Measurements from ENCODE around the gene ZBTB47. TPM values are rescaled to one million over a fixed set of nuclear protein-coding genes. Genes with fewer than 3 reads are reported as not detected.

Gene ZBTB47
- total and polyA plus RNA-seq, 10 of the 15 experiments (the other 5 are each of a cell fraction or from before 2014, with no cell fraction given), result 0.04 to 3.4 (median 1.0) TPM; not detected in 1

DNA sequence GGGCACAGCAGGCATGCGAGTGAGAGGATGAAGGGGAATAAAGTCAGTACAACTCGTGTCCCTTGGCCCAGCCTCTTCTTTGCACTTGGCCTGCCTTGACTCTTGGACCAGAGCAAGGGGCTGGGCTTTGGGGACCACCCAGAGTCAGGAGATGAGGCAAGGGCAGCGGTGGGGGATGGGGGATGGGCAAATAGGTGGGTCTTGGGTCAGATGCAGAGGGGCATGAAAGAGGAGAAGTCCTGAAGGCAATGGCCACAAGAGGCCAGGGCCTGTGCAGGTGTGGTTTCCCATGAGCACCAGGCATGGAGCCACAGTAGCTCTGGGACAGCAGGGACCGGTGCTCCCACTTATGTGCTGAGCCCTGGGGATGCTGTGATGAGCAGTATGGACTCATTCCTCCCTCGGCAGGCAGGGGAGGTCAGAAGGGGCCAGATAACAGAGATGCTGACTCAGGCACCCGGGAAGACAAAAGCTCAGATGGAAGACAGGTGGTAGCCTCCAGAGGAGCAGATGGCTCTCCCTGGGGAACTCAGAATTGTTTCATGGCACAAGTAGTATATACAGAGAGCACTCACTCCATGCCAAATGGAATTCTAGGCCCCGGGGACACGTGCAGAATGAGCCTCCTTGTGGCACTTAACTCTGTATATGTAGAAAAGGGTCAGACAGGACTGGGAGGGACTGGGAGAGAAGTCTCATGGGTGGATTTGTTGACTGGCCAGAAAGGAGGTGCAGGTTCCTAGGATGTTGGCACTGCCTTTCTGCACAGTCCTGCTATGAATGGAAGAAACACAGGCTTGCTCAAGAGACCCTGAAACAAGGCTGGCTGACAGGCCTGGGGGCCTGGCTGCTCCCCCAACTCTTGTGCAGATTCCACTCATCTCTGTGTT is 14.3 kb downstream of the ZBTB47 start:
- RAD21 ChIA-PET (ENCODE audit: unreplicated experiment), result no interaction called here
- POLR2A ChIA-PET, result no interaction called here
- ATAC-seq (no peak), DNase-seq (ENCODE audit: low read depth, low spot score) (no peak), FAIRE-seq (no peak)
- CTCF ChIA-PET, result no interaction called here
- BruUV-seq (replicated peaks), result no TSS peak
- Histone ChIP-seq H3K9me3 (replicated peaks; ENCODE audit: control insufficient read depth, insufficient read depth, low read length) (no peaks in the 10 kb centered on the region; the same call in 2 of the 3 replicates), H3K9ac (ENCODE audit: control insufficient read depth, insufficient read depth, low read length) (no peak overlapping the region), H2AFZ (ENCODE audit: control insufficient read depth, low read depth, low read length) (no peak overlapping the region), H3K27me3 (replicated peaks in 1 of 2; ENCODE audit: control insufficient read depth in 2 of 2, insufficient read depth in 2 of 2, low read length in 1 of 2) (no peaks in the 10 kb centered on the region), H3K36me3 (ENCODE audit: control insufficient read depth in 2 of 2, insufficient read depth in 2 of 2, low read length in 1 of 2) (no peaks in the 10 kb centered on the region), H3K4me2 (ENCODE audit: control insufficient read depth, insufficient read depth) (no peak overlapping the region), H4K20me1 (ENCODE audit: control insufficient read depth, insufficient read depth) (no peaks in the 10 kb centered on the region), H3K4me3 (no peak overlapping the region), H3K79me2 (ENCODE audit: control insufficient read depth, insufficient read depth, low read length) (no peaks in the 10 kb centered on the region), H3K4me1 (ENCODE audit: control insufficient read depth, insufficient read depth, low read length) (peaks cover 7% of the 10 kb centered on the region), H3K27ac (ENCODE audit: control insufficient read depth, insufficient read depth) (no peak overlapping the region)
- intact Hi-C loops (cut with micrococcal nuclease; ENCODE audit: unreplicated experiment), result no loop called here
- 0 out of 2 replicates have a peak, but pooled peaks have one; percentile 12 for TF ChIP-seq POLR2A (IDR thresholded peaks at IDR 0.05; ENCODE audit: low read depth, low read length)
- TF ChIP-seq, protein P1, sequence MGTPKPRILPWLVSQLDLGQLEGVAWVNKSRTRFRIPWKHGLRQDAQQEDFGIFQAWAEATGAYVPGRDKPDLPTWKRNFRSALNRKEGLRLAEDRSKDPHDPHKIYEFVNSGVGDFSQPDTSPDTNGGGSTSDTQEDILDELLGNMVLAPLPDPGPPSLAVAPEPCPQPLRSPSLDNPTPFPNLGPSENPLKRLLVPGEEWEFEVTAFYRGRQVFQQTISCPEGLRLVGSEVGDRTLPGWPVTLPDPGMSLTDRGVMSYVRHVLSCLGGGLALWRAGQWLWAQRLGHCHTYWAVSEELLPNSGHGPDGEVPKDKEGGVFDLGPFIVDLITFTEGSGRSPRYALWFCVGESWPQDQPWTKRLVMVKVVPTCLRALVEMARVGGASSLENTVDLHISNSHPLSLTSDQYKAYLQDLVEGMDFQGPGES (IDR thresholded peaks at IDR 0.05), result no peak
- TF ChIP-seq MAX (IDR thresholded peaks at IDR 0.05; ENCODE audit: low read depth, low read length), result no peak
- SMC1A ChIA-PET (ENCODE audit: uncharacterized antibody, unreplicated experiment), result no interaction called here
- in situ Hi-C loops (cut with MboI), result no loop called here
- 23% methylated on average over 8 of the region's 8 CpGs for WGBS (ENCODE audit: insufficient coverage, insufficient replicate concordance, low lambda C conversion rate, missing lambda C conversion rate)

- Histone ChIP-seq H3K79me2 (ENCODE audit: control insufficient read depth, insufficient read depth, low read length) (no peaks in the 10 kb centered on the region), H3K27ac (ENCODE audit: control insufficient read depth, insufficient read depth) (no peak overlapping the region), H3K4me2 (ENCODE audit: control insufficient read depth, insufficient read depth) (no peak overlapping the region), H3K4me3 (no peak overlapping the region), H3K4me1 (ENCODE audit: control insufficient read depth, insufficient read depth, low read length) (peaks cover 7% of the 10 kb centered on the region), H3K27me3 (replicated peaks in 1 of 2; ENCODE audit: control insufficient read depth in 2 of 2, insufficient read depth in 2 of 2, low read length in 1 of 2) (no peaks in the 10 kb centered on the region), H3K36me3 (ENCODE audit: control insufficient read depth in 2 of 2, insufficient read depth in 2 of 2, low read length in 1 of 2) (no peaks in the 10 kb centered on the region), H3K9me3 (replicated peaks; ENCODE audit: control insufficient read depth, insufficient read depth, low read length) (no peaks in the 10 kb centered on the region; the same call in 2 of the 3 replicates), H2AFZ (ENCODE audit: control insufficient read depth, low read depth, low read length) (no peak overlapping the region), H4K20me1 (ENCODE audit: control insufficient read depth, insufficient read depth) (no peaks in the 10 kb centered on the region), H3K9ac (ENCODE audit: control insufficient read depth, insufficient read depth, low read length) (no peak overlapping the region)
- no peak for ATAC-seq
- no peak for DNase-seq (ENCODE audit: low read depth, low spot score)
- ChIA-PET POLR2A (no interaction called here), RAD21 (ENCODE audit: unreplicated experiment) (no interaction called here), CTCF (no interaction called here), SMC1A (ENCODE audit: uncharacterized antibody, unreplicated experiment) (no interaction called here)
- FAIRE-seq, result no peak
- BruUV-seq (replicated peaks), result no TSS peak
- WGBS (ENCODE audit: insufficient coverage, insufficient replicate concordance, low lambda C conversion rate, missing lambda C conversion rate), result 0% methylated on average over 2 of the region's 2 CpGs
- intact Hi-C loops (cut with micrococcal nuclease; ENCODE audit: unreplicated experiment), result no loop called here
- in situ Hi-C loops (cut with MboI), result no loop called here
- TF ChIP-seq POLR2AphosphoS2 (IDR thresholded peaks at IDR 0.05; ENCODE audit: low read depth, low read length), result no peak
- no peak for TF ChIP-seq JUND (IDR thresholded peaks at IDR 0.05; ENCODE audit: low read depth, low read length)
- TF ChIP-seq USF1 (IDR thresholded peaks at IDR 0.05; ENCODE audit: borderline replicate concordance, extremely low read length, insufficient read depth, low read depth, low read length), result no peak
- TF ChIP-seq FOXK2 (IDR thresholded peaks at IDR 0.05), result no peak
- no peak for TF ChIP-seq WRNIP1 (IDR thresholded peaks at IDR 0.05; ENCODE audit: borderline replicate concordance, low read depth, low read length)
- TF ChIP-seq, protein P2, sequence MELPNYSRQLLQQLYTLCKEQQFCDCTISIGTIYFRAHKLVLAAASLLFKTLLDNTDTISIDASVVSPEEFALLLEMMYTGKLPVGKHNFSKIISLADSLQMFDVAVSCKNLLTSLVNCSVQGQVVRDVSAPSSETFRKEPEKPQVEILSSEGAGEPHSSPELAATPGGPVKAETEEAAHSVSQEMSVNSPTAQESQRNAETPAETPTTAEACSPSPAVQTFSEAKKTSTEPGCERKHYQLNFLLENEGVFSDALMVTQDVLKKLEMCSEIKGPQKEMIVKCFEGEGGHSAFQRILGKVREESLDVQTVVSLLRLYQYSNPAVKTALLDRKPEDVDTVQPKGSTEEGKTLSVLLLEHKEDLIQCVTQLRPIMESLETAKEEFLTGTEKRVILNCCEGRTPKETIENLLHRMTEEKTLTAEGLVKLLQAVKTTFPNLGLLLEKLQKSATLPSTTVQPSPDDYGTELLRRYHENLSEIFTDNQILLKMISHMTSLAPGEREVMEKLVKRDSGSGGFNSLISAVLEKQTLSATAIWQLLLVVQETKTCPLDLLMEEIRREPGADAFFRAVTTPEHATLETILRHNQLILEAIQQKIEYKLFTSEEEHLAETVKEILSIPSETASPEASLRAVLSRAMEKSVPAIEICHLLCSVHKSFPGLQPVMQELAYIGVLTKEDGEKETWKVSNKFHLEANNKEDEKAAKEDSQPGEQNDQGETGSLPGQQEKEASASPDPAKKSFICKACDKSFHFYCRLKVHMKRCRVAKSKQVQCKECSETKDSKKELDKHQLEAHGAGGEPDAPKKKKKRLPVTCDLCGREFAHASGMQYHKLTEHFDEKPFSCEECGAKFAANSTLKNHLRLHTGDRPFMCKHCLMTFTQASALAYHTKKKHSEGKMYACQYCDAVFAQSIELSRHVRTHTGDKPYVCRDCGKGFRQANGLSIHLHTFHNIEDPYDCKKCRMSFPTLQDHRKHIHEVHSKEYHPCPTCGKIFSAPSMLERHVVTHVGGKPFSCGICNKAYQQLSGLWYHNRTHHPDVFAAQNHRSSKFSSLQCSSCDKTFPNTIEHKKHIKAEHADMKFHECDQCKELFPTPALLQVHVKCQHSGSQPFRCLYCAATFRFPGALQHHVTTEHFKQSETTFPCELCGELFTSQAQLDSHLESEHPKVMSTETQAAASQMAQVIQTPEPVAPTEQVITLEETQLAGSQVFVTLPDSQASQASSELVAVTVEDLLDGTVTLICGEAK (IDR thresholded peaks at IDR 0.05; ENCODE audit: borderline replicate concordance), result no peak
- TF ChIP-seq FOXM1 (IDR thresholded peaks at IDR 0.05; ENCODE audit: low read depth, low read length), result no peak
Measured at GRCh38 chr3:42668413-42668760, 14.9 kb downstream of the ZBTB47 start.

All from GM12878 (cell line).